ENCODE data around the gene SLC7A6. TPM values are rescaled to one million over a fixed set of nuclear protein-coding genes. Genes with fewer than 3 reads are reported as not detected.
A peak's percentile ranks its signal among the peaks of the same experiment; 100 is the strongest.

Gene SLC7A6
- total RNA-seq, 1 experiment from 2014 or later = 83.2 TPM

GRCh38 chr16:68299571-68300453 is 35.5 kb downstream of the SLC7A6 start:
- Histone ChIP-seq H3K9ac (ENCODE audit: low read length) (no peak overlapping the region), H3K9me3 (ENCODE audit: low read length) (no peaks in the 10 kb centered on the region), H3K9me2 (replicated peaks; ENCODE audit: insufficient read depth, low read length) (no peaks in the 10 kb centered on the region), H3K4me3 (ENCODE audit: low read length) (no peak overlapping the region), H3K27me3 (ENCODE audit: low read length) (no peaks in the 10 kb centered on the region), H4K20me1 (ENCODE audit: insufficient read depth, low read depth, low read length) (0 out of 2 replicates have a peak, but pooled peaks cover 5% of the 10 kb centered on the region), H3K36me3 (ENCODE audit: insufficient read depth, low read length) (peaks cover 67% of the 10 kb centered on the region), H3K4me1 (ENCODE audit: low read length) (peaks cover 23% of the 10 kb centered on the region), H2AFZ (ENCODE audit: low read length) (no peak overlapping the region), H3K4me2 (ENCODE audit: low read depth, low read length, poor library complexity, severe bottlenecking) (no peak overlapping the region), H3K79me2 (ENCODE audit: low read length) (peaks cover 26% of the 10 kb centered on the region), H3K27ac (ENCODE audit: low read length) (peak overlapping the region; percentile 24; the same call in 1 of the 2 replicates)
- no peak for DNase-seq

GRCh38 chr16:68300734-68301459 is 36.6 kb downstream of the SLC7A6 start:
- Histone ChIP-seq H3K4me1 (ENCODE audit: low read length) (peaks cover 23% of the 10 kb centered on the region), H3K4me2 (ENCODE audit: low read depth, low read length, poor library complexity, severe bottlenecking) (no peak overlapping the region), H3K36me3 (ENCODE audit: insufficient read depth, low read length) (peaks cover 68% of the 10 kb centered on the region), H3K4me3 (ENCODE audit: low read length) (no peak overlapping the region), H3K9me3 (ENCODE audit: low read length) (no peaks in the 10 kb centered on the region), H3K27me3 (ENCODE audit: low read length) (no peaks in the 10 kb centered on the region), H3K9ac (ENCODE audit: low read length) (no peak overlapping the region), H3K79me2 (ENCODE audit: low read length) (peaks cover 31% of the 10 kb centered on the region), H3K9me2 (replicated peaks; ENCODE audit: insufficient read depth, low read length) (no peaks in the 10 kb centered on the region), H4K20me1 (ENCODE audit: insufficient read depth, low read depth, low read length) (0 out of 2 replicates have a peak, but pooled peaks cover 5% of the 10 kb centered on the region), H3K27ac (ENCODE audit: low read length) (0 out of 2 replicates have a peak overlapping the region, but pooled peaks have one; percentile 28), H2AFZ (ENCODE audit: low read length) (no peak overlapping the region)
- DNase-seq = no peak

GRCh38 chr16:68306633-68307032 is 42.3 kb downstream of the SLC7A6 start:
- peaks cover 12% of the 10 kb centered on the region; the same call in 1 of the 2 replicates for H4K20me1 ChIP-seq (ENCODE audit: insufficient read depth, low read depth, low read length)
- H3K4me2 ChIP-seq (ENCODE audit: low read depth, low read length, poor library complexity, severe bottlenecking) = no peak overlapping the region
- H3K36me3 ChIP-seq (ENCODE audit: insufficient read depth, low read length) = peaks cover 35% of the 10 kb centered on the region
- no peak overlapping the region for H3K4me3 ChIP-seq (ENCODE audit: low read length)
- no peaks in the 10 kb centered on the region for H3K9me2 ChIP-seq (replicated peaks; ENCODE audit: insufficient read depth, low read length)
- peaks cover 23% of the 10 kb centered on the region for H3K4me1 ChIP-seq (ENCODE audit: low read length)
- no peak overlapping the region for H3K9ac ChIP-seq (ENCODE audit: low read length)
- no peak for DNase-seq
- no peak overlapping the region for H3K27ac ChIP-seq (ENCODE audit: low read length)
- no peaks in the 10 kb centered on the region for H3K9me3 ChIP-seq (ENCODE audit: low read length)
- peaks cover 60% of the 10 kb centered on the region for H3K79me2 ChIP-seq (ENCODE audit: low read length)
- H2AFZ ChIP-seq (ENCODE audit: low read length) = no peak overlapping the region
- H3K27me3 ChIP-seq (ENCODE audit: low read length) = no peaks in the 10 kb centered on the region

- H3K9me3 ChIP-seq (ENCODE audit: low read length) = no peaks in the 10 kb centered on the region
- peaks cover 22% of the 10 kb centered on the region for H3K4me1 ChIP-seq (ENCODE audit: low read length)
- peak; percentile 56 for DNase-seq
- H3K27ac ChIP-seq (ENCODE audit: low read length) = peak overlapping the region; percentile 55
- peak overlapping the region; percentile 86 for H3K9ac ChIP-seq (ENCODE audit: low read length)
- peak overlapping the region; percentile 83 for H3K4me2 ChIP-seq (ENCODE audit: low read depth, low read length, poor library complexity, severe bottlenecking)
- H3K9me2 ChIP-seq (replicated peaks; ENCODE audit: insufficient read depth, low read length) = no peaks in the 10 kb centered on the region
- H4K20me1 ChIP-seq (ENCODE audit: insufficient read depth, low read depth, low read length) = peaks cover 12% of the 10 kb centered on the region; the same call in 1 of the 2 replicates
- H3K36me3 ChIP-seq (ENCODE audit: insufficient read depth, low read length) = peaks cover 20% of the 10 kb centered on the region
- no peak overlapping the region for H2AFZ ChIP-seq (ENCODE audit: low read length)
- peak overlapping the region; percentile 83 for H3K4me3 ChIP-seq (ENCODE audit: low read length)
- H3K27me3 ChIP-seq (ENCODE audit: low read length) = no peaks in the 10 kb centered on the region
- H3K79me2 ChIP-seq (ENCODE audit: low read length) = peaks cover 86% of the 10 kb centered on the region
Measured at GRCh38 chr16:68309799-68310198, 45.5 kb downstream of the SLC7A6 start.

- Histone ChIP-seq H3K36me3 (ENCODE audit: insufficient read depth, low read length) (peaks cover 15% of the 10 kb centered on the region), H3K79me2 (ENCODE audit: low read length) (peaks cover 84% of the 10 kb centered on the region), H3K4me3 (ENCODE audit: low read length) (peak overlapping the region; percentile 83), H3K9ac (ENCODE audit: low read length) (peak overlapping the region; percentile 86), H3K4me1 (ENCODE audit: low read length) (peaks cover 22% of the 10 kb centered on the region), H4K20me1 (ENCODE audit: insufficient read depth, low read depth, low read length) (peaks cover 12% of the 10 kb centered on the region; the same call in 1 of the 2 replicates), H3K9me3 (ENCODE audit: low read length) (no peaks in the 10 kb centered on the region), H3K9me2 (replicated peaks; ENCODE audit: insufficient read depth, low read length) (no peaks in the 10 kb centered on the region), H3K4me2 (ENCODE audit: low read depth, low read length, poor library complexity, severe bottlenecking) (peak overlapping the region; percentile 83), H2AFZ (ENCODE audit: low read length) (peak overlapping the region; percentile 58; the same call in 1 of the 2 replicates), H3K27ac (ENCODE audit: low read length) (peak overlapping the region; percentile 55), H3K27me3 (ENCODE audit: low read length) (no peaks in the 10 kb centered on the region)
- DNase-seq = no peak
Measured at GRCh38 chr16:68310437-68310773, 46.1 kb downstream of the SLC7A6 start.

- peaks cover 14% of the 10 kb centered on the region for H3K36me3 ChIP-seq (ENCODE audit: insufficient read depth, low read length)
- H4K20me1 ChIP-seq (ENCODE audit: insufficient read depth, low read depth, low read length) = peaks cover 12% of the 10 kb centered on the region; the same call in 1 of the 2 replicates
Measured at GRCh38 chr16:68310774-68311511, 46.6 kb downstream of the SLC7A6 start, which contains the start of the genes PRMT7 and SLC7A6OS. Gene PRMT7 (plus strand): TSS chr16:68311019. CDS start chr16:68315980, 4,961 bp downstream. Gene SLC7A6OS (minus strand): TSS chr16:68310946. CDS start chr16:68310926, 20 bp downstream.

GRCh38 chr16:68313116-68313515 is 48.8 kb downstream of the SLC7A6 start:
- H3K9me3 ChIP-seq (ENCODE audit: low read length) = no peaks in the 10 kb centered on the region
- H2AFZ ChIP-seq (ENCODE audit: low read length) = no peak overlapping the region
- no peak for DNase-seq
- H4K20me1 ChIP-seq (ENCODE audit: insufficient read depth, low read depth, low read length) = peaks cover 12% of the 10 kb centered on the region; the same call in 1 of the 2 replicates
- H3K4me2 ChIP-seq (ENCODE audit: low read depth, low read length, poor library complexity, severe bottlenecking) = no peak overlapping the region
- no peak overlapping the region for H3K4me3 ChIP-seq (ENCODE audit: low read length)
- no peak overlapping the region for H3K9ac ChIP-seq (ENCODE audit: low read length)
- no peaks in the 10 kb centered on the region for H3K27me3 ChIP-seq (ENCODE audit: low read length)
- no peaks in the 10 kb centered on the region; the same call in 1 of the 2 replicates for H3K36me3 ChIP-seq (ENCODE audit: insufficient read depth, low read length)
- no peak overlapping the region for H3K27ac ChIP-seq (ENCODE audit: low read length)
- peaks cover 22% of the 10 kb centered on the region for H3K4me1 ChIP-seq (ENCODE audit: low read length)
- H3K79me2 ChIP-seq (ENCODE audit: low read length) = peaks cover 73% of the 10 kb centered on the region
- H3K9me2 ChIP-seq (replicated peaks; ENCODE audit: insufficient read depth, low read length) = no peaks in the 10 kb centered on the region

More at GRCh38 chr16:68310774-68311511, 46.6 kb downstream of the SLC7A6 start, which contains the start of the genes PRMT7 and SLC7A6OS:
- H3K9ac ChIP-seq (ENCODE audit: low read length) = peak within 1 kb of the TSS; percentile 86
- peak within 1 kb of the TSS; percentile 66; the same call in 1 of the 2 replicates for H2AFZ ChIP-seq (ENCODE audit: low read length)
- H3K4me3 ChIP-seq (ENCODE audit: low read length) = peak within 1 kb of the TSS; percentile 83
- peaks cover 22% of the 10 kb centered on the region for H3K4me1 ChIP-seq (ENCODE audit: low read length)
- no peaks in the 10 kb centered on the region for H3K9me2 ChIP-seq (replicated peaks; ENCODE audit: insufficient read depth, low read length)
- H3K27me3 ChIP-seq (ENCODE audit: low read length) = no peaks in the 10 kb centered on the region
- peak within 1 kb of the TSS; percentile 64 for H3K27ac ChIP-seq (ENCODE audit: low read length)
- H3K4me2 ChIP-seq (ENCODE audit: low read depth, low read length, poor library complexity, severe bottlenecking) = peak within 1 kb of the TSS; percentile 83
- no peaks in the 10 kb centered on the region for H3K9me3 ChIP-seq (ENCODE audit: low read length)
- peak; percentile 98 for DNase-seq
- H3K79me2 ChIP-seq (ENCODE audit: low read length) = peaks cover 84% of the 10 kb centered on the region

All from Karpas-422 (cell line).